Jurkat, Clone E6-1 (cell line): Measurements from ENCODE around the gene MCC.

Experiments
- DNase-seq: peaks from one replicate; pipeline ENCODE4 v3.0.0-alpha.2; 2011; ENCODE audit warnings: low read depth, low spot score
- H3K4me3 ChIP-seq: 2 replicates; pipeline ENCODE4 v1.5.1; 2011; ENCODE audit warnings: mild to moderate bottlenecking, low read length, control low read depth, moderate library complexity

Gene MCC

DNA sequence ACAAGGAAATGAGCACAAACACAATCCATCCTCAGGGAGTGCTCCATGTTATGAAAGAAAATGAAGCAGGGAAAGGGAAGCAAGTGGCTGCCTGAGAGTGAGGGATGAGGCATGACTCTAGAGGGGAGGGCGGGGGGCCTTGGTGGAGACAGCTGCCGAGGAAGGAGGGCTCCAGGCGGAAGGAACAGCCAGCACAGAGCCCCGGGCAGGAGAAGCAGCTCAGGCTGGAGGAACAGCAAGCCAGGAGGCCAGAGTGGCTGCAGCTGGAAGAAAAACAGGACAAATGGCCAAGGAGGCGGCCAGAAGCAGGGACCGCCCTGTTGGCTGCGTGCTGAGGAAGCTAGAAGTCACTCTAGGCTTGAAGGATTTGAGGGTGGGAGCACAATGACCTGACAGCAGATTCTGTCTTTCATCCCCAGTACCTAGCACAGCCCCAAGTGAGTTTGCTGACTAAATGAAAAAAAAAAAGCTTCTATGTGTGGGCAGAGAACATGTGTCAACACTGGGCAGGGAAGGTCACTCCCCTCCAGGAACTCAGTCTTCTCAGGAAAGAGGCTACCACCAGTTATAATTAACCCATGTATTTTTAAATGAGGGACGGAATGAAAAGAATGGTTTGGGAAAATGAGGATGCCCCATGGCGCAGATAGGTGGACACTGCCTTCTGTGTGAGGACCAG, 368.9 kb downstream of the MCC start:
- no peak overlapping the region for H3K4me3 ChIP-seq
- no peak for DNase-seq

DNA sequence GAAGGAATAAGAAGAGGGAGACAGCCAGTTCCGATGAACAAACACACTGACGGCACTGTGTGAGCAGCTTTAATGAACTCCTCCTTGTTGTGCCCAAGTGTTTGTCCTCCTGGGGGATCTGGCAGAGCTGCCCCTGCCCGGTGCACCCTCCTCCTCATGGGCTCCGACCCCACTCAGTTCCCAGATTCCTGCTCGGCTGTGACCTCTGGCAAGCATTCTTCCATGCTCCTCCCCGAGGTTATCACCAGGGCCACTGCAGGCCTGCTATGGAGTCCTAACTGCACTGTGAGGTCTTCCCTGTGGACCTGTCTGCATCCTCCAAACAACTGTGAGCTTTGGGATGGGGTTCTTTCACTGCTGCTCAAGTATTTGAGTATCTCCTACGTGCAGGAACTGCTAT, 369.5 kb downstream of the MCC start:
- no peak for DNase-seq
- H3K4me3 ChIP-seq: no peak overlapping the region

DNA sequence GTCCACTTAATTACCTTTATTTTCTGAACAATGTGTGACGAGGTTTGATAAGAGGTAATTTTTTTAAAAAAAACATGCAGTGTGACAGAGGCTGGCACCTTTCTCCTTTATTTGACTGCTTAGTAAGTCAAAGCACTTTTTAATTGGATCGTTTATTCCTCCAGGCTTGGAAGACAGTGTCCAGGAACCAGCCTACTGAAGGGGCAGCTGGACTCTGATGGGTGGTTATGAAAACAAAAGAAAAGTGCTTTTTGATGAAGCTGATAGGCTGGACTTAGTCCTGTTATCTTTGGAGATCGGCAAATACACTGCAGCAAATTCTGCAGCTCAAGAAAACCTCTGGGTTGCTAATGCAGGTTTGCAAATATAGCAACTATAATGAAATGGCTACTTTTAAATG, 370.0 kb downstream of the MCC start:
- no peak overlapping the region for H3K4me3 ChIP-seq
- no peak for DNase-seq

DNA sequence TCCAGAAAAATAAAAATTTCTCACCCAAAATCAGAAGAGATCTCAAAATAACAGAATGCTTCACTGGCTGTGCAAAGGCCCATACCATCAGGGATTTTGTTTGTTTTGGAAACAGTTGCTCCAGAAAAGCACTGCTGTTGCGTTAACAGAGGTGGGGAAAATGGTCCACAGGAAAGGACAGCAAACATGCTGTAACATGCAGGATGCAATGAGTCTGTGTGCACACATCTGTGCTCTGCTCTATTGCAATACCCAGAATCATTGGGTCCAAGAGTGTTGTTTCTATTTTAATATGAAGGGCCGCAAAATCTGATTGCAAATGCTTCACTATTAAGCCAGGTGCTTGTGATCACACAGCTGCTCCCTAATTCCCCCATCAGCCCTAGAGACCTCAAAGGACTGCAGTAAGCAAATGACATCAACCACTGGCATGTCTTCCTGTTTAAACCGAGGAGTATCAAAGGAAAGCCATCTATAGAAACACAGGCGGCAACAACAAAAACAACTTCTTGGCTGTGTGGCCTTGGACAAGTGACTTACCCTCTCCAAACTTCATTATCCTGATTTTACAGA, 370.6 kb downstream of the MCC start:
- DNase-seq: peak; percentile 10
- no peak overlapping the region for H3K4me3 ChIP-seq

DNA sequence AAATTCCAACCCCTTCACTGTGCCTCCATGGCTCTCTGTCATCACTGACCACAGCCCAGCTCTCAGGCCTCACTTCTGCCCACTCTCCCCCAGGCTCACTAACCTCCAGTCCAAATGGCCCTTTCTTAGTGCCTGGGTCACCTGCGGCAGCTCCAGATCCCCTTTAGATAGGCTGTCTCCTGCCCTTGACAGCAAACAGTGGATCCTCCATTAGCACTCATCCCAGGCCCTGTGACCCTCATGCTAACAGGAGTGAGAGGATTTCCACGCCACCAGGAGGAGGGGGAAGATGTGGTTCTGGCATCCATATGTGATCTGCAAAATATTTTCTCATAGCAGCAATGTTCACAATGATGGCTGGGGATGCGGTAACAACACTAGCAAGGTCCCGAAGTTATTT, 372.3 kb downstream of the MCC start:
- no peak overlapping the region for H3K4me3 ChIP-seq
- DNase-seq: no peak

DNA sequence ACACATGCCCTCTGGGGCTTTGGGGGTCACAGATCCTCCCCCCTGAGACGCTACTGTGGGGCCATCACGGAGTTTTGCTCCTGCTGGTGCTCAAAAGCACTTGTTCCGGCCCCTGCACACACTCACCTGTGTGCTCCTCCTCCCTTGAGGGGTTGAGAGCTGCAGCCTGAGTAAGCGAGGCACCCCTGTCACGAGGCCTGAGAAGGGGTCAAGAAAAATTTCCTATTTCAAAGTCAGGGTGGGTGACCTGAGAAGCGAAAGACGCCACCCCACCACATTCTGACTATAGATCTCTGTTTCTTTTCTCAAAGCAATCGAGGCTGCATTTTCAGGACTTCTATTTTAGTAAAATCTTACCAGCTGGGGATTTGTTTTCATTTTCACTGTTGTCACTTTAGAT, 373.2 kb downstream of the MCC start:
- DNase-seq: no peak

DNA sequence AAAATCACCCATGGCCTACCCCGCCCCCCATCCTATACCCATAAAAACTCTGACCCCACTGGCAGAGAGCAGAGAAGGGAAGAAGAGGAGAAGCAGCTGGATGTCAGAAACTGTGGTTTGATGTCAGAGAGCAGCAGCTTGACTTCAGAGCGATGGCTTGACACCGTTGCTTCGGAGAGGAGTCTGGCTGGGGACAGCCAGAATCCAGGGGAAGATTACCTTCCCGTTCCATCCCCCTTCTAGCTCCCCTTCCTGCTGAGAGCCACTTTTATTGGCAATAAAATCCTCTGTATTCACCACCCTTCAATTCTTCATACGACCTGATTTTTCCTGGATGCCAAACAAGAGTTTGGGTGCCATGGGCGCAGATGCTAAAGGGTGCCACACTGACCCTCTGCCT, 373.7 kb downstream of the MCC start:
- no peak for DNase-seq
- H3K4me3 ChIP-seq: no peak overlapping the region

More for the DNA sequence above, 373.2 kb downstream of the MCC start:
- H3K4me3 ChIP-seq: no peak overlapping the region

DNA sequence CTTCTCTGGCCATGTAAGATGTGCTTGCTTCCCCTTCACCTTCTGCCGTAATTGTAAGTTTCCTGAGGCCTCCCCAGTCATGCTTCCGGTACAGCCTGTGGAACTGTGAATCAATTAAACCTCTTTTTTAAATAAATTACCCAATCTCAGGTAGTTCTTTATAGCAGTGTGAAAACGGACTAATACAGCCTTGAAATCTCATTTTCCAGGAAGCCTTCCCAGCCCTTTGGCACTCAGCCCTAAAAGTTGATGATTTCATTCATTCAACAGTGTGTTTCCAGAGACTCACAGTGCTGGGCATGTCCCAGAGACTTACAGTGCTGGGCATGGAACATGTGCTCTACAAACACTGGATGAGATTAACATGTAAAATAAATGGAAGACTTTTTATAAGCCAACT, 375.8 kb downstream of the MCC start:
- no peak overlapping the region for H3K4me3 ChIP-seq
- no peak for DNase-seq

DNA sequence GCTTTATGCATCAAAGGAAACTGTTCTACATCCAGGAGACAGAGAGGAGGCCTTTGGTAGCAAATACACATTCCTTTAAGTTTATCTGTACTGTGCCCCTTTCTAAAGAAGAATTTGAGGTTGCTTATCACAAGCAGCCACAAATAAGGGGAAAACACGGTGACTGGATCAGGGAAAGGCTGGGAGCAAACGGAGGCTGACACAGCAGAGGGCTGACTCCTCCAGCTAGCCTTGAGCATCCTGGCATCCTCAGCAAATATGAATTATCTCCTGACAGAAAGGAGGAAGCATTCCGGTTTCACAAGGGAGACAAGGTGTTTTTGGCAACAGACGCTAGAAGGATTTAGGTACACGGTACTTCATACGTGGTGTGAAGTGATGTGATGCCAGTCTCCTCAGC, 378.1 kb downstream of the MCC start:
- DNase-seq: no peak

DNA sequence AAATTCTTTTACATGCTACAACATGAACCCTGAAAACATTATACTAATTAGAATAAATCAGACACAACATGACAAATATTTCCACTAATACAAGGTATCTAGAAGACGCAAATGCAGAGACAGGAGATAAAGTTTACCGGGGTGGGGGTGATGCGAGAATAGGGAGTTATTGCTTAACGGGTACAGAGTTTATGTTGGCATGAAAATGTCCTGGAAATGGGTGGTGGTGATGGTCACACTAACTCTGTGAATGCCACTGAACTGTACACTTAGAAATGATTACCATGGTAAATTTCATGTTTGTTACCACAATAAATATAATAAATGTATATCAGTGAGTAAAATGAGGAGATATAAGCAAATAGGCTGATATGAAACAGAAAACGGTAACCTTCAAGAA, 378.9 kb downstream of the MCC start:
- H3K4me3 ChIP-seq: no peak overlapping the region
- DNase-seq: no peak

More for the DNA sequence above, 378.1 kb downstream of the MCC start:
- no peak overlapping the region for H3K4me3 ChIP-seq

DNA sequence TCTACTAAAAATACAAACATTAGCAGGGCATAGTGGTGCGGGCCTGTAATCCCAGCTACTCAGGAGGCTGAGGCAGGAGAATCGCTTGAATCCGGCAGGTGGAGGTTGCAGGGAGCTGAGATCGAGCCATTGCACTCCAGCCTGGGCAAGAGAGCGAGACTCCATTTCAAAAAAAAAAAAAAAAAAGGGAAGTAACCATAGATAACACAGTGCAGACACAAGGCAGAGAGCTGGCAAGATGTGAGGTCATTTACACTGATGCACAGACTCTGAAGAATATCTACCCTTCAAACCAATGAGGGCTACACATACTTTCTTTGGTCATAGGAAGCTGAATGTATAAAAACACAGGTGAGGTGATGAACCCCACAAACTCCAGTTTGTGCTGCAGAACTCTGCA, 379.8 kb downstream of the MCC start:
- no peak overlapping the region for H3K4me3 ChIP-seq
- DNase-seq: no peak

DNA sequence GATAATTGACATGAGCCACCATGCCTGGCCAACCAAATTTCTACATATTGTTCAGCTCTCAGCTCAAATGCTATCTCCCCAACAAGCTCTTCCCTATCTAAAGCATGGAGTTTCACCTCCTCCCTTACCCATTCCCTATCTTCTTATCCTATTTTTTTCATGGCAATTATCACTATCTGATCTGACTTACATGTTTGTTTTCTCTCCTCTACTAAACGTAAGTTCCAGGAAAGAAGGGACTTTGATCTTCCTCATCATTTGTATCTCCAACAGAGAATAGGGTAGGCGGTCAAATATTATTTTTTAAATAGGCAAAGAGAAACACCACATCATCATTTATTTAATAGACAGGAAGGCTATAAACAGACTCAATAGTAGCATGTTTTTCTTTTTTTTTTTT, 381.4 kb downstream of the MCC start:
- no peak overlapping the region for H3K4me3 ChIP-seq
- DNase-seq: no peak

DNA sequence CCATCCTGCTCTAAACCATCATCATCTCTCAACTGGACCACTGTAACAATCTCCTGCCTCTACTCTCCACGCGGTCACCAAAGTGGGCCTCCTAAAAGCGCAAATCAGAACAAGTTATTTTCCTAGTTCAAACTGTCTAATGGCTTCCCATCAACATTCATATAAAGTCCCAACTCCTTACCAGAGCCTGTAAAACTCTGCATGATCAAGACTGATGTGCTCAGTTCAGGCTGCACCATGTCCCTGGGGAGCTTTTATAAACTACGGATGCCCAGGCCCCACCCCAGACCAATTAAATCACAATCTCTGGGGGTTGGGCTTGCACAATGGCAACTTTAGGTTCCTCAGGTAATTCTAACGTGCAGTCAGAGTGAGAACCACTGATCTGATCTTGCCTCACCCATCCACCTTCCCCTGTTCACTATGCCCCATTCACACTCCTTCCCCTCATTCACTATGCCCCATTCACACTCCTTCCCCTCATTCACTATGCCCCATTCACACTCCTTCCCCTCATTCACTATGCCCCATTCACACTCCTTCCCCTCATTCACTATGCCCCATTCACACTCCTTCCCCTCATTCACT, 382.5 kb downstream of the MCC start:
- DNase-seq: no peak
- H3K4me3 ChIP-seq: no peak overlapping the region

DNA sequence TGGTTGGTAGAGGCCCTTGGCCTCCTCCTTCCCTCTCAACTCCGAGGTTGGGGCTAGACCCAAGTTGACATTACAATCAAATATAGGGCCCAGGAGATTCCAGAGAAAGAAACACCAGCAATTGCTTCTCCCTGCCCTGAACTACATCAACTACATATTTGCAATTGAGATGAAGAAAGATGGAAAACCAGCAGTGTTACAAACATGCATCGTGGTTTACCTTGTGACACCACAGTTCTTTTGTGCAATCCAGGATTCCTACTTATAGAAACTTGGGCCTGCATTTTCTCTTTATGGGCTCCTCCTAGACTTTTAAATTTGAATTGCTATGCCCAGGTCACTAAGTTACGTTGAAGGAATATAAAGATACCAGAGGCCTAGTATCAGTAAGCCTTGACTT, 384.9 kb downstream of the MCC start:
- no peak overlapping the region for H3K4me3 ChIP-seq
- DNase-seq: no peak

DNA sequence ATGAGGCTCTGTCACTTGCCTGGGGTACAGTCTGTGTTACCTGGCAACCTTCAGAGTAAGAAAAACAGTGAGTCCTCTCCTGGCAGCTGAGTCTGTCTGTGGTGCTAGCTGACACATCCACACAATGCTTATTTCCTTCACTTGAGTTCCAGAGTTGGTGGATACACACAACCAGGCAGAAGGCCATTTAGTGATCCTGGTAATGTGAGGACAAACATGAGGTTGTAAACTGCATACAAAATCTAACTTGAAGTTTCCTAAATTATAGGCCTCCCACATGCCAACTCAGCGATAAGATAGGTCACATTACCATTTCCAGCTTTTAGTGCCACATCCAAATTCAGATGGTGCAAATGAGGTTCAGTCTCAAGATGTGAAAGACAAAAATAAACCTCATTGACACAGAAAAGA, 386.1 kb downstream of the MCC start:
- DNase-seq: no peak
- H3K4me3 ChIP-seq: no peak overlapping the region

DNA sequence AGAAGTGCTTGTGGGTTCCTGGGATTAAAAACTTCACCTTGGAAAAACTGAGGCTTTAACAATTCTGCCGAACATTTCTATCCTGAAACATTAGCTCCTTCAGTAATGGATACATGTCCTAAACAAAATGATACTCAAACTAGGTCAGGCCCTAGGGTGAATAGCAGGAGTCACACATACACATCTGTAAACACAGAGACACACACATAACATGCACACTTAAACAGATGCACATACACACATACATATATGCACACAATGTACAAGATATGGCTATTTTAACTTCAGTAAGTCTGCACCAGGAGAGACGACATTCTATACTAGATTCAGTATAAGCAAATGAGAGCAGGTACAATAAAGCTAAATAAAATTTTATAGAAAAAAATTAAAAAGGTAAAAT, 387.3 kb downstream of the MCC start:
- no peak for DNase-seq
- no peak overlapping the region for H3K4me3 ChIP-seq

DNA sequence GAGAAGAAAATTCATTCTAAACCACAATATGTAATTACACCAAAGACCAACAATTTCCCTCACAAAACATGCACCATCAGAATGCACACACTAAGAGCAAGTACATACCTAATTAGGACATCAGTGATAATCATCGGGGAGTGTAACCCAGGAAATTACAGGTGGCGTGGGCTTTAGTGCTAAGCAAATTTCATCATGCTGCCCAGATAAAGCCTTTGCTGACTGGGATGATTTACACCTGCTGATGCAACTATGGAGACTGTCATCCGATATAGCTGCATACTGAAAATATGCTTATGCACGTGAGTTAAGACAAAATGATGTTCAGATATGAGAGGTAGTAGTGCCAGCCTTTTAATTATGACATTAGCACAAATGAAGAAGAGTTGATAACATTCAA, 388.4 kb downstream of the MCC start:
- no peak for DNase-seq
- no peak overlapping the region for H3K4me3 ChIP-seq

DNA sequence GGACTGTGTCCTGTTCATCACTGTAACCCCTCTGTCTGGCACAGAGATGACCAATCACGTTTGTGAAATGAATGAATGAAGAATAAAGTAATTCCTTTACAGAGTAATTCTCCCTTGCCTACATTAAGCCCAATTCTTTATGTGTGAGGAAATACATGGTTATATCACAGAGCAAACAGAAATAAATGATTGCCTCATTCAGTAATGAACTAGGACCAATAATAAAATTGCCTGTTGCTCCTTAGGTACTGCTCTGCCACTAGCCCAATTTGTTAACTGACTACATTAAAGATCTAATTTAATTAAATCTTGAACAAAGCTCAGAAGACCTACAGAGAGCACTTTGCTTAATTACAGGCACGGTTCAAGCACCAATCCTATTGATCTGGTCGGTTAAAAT, 389.9 kb downstream of the MCC start:
- DNase-seq: no peak
- H3K4me3 ChIP-seq: no peak overlapping the region

DNA sequence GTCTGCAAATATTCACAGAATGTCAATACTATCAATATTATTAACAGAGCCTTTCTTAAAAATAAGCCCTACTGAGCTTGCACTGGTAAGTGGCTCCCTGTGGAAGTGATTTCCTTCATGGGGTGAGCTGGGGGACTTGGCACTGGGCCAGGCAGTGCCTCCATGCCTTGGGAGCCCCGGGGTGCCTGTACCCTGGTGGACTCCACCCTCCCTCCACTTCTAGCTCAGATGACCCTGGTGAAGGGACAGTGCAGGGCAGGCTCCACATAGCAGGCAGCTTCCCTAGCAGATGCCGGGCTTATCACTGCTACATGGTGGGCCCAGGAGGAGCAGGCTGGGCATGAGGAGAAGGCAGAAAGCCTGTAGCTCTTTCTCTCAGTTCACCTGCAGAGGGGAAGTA, 392.4 kb downstream of the MCC start:
- no peak for DNase-seq
- no peak overlapping the region for H3K4me3 ChIP-seq

DNA sequence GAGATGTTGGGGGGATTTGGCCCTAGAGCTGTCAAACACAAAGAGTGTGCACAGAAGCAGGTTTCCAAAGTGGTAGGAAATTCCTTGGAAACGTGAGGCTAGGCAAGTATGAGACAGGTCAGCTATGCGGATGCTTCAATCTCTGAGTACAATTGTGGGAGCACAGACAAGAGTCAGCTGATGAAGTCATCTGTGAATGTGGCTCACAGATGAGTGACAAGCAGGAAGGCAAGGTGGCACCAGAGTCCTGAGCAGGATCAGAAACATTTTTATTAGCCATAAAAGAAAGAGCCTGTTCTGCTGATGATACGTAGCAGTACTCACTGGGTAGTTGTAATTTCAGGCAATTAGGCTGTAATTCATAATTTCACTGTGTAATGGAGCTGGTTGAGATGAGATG, 394.7 kb downstream of the MCC start:
- no peak overlapping the region for H3K4me3 ChIP-seq
- DNase-seq: no peak

DNA sequence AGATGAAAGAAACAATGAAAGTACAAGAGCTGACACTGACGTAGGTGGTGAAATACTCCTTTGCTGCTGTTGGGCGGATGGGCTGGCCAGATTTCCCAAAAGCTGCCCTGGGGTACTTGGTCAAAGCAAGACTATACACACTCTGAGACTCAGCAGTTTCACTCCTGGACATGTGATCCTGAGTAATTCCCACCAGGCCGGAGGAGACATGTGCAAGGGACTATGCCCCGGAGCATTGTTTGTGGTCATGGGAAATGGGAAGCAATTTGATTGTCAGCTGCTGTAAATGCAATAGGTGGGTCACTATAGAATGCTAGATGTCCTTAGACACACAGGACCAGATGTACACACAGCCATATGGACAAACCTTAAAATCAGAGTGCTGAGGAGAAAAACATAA, 395.6 kb downstream of the MCC start:
- no peak for DNase-seq
- H3K4me3 ChIP-seq: no peak overlapping the region
